G401 (cell line): ENCODE measurements around the gene ETV6. TPM values are rescaled to one million over a fixed set of nuclear protein-coding genes. Genes with fewer than 3 reads are reported as not detected.

ENCODE experiments used
- DNase-seq: peaks from one replicate; pipeline ENCODE4 v3.0.0-alpha.2; 2015; ENCODE audit warnings: low spot score
- in situ Hi-C: cut with HindIII; loops from 2 replicates; pipeline ENCODE4 v1.10.0; 2016; ENCODE audit warnings: low sequenced_read_pairs, mixed read lengths
- total RNA-seq: library from RNA; depleted of rRNA; stranded (reverse); fragments of >200 nt; shearing (Covaris generic); gene quantifications from 2 replicates; pipeline ENCODE4 v1.2.3, GENCODE V29; 2014

The ETV6 gene
- total RNA-seq, 1 experiment from 2014 or later = 1.3 TPM

GRCh38 chr12:11747969-11748368, 98.5 kb downstream of the ETV6 start:
- in situ Hi-C loops = no loop called here
- DNase-seq = no peak

DNA sequence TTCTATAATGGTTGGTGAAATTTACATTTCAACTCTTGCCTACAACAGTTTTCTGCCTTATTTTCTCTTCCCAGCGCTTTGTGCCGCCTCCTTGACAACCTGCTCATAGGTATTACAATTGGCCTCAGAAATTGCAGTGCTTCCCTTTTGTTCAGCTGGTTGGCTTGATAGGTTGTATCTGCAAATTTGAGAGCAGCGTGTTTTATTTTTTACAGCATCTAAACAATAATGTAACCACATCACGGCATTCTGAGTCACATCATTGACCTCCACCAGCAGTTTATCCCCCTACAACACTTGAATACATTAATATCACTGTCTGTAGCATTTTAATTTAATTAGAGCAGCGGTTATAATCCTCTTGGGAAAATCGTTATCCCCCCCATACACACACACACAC, 99.4 kb downstream of the ETV6 start:
- no peak for DNase-seq
- in situ Hi-C loops = no loop called here

- in situ Hi-C loops = no loop called here
- no peak for DNase-seq
Measured at GRCh38 chr12:11749943-11750690, 100.6 kb downstream of the ETV6 start.

- in situ Hi-C loops = no loop called here
- no peak for DNase-seq
Measured at GRCh38 chr12:11752403-11753149, 103.1 kb downstream of the ETV6 start.

DNA sequence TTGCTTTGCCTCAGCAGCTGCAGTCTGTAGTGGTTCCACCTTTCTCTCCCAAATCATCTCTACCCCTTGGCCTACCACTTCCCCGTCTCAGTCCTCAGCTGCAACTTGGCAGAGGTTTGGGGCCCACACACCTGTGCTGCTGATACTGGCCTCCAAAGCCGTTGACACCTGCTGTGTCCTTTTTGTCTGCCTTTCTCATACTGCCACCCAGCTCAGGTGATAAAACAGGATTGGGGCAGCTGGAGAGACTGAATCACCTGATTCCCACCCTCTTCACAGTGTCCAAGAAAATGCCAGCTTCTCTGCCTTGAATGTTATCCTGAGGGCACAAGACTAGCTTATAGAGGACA, 103.7 kb downstream of the ETV6 start:
- in situ Hi-C loops = no loop called here
- DNase-seq = no peak

DNA sequence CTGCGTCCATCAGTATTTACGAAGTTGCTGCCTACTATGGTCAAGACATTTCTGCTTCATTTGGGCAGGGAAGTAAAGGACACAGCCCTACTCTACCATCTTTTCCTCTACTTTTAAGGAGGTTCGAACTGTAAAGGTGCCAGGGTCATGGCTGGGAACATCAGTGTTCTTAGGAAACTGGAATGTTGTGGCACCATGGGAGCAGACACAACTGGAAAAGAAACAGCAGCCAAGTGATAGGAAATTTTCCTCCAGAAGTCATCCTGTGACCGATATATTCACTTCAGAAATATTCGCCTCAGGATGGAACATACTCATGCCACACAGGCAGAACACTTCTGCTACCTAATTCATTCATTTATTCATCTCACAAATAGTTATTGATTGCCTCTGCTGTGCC, 104.4 kb downstream of the ETV6 start:
- no peak for DNase-seq
- in situ Hi-C loops = no loop called here

- DNase-seq = no peak
- in situ Hi-C loops = no loop called here
Measured at GRCh38 chr12:11754256-11754655, 104.8 kb downstream of the ETV6 start.

DNA sequence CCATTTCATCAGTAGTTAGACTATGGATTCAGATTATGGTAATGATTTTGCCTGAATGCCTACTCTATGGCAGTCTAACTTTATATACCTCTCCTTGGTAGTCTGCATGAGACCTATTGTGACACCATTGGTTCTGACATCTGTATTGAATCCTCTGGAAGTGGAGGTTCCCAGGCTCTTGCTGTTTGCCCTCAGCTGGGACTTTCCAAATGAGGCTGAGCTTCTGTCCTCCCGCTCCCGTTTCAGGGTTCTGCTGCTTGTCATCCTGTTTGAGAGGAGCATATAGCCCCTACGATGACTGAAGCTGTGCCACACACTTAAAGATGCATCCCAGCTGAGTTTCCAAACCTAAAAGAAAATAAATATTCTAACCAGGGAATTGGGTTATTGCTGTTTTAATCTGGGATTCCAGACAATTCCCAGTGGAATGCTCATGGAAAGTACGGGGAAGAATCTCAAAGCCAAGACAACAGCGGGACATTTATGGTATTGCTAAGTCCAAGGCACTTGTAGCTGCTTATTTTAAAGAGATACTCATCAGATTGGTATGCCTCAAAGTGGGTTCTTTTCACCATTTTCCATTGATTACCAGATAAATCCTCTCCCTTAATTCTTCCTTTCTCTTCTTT, 105.9 kb downstream of the ETV6 start:
- in situ Hi-C loops = no loop called here
- DNase-seq = no peak

- in situ Hi-C loops = no loop called here
Measured at GRCh38 chr12:11756022-11756421, 106.5 kb downstream of the ETV6 start.

DNA sequence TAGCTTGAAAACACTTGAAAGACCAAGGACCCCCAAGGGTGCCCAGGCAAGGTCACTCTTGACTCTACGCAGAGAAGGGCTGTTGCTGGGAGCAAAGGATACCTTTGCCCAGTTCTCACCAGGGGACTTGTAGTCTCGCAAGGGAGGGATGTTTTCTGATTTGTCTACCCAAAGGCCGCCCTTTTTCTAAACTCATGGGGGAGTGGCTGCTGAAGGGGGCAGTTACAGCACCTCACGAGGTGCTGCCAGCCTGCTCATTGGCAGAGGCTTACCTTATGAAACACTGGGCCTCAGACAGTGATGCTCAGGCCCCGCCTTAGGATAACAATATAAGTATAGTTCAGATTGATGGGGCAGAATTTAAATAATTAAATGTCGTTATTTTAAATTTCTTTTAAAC, 107.0 kb downstream of the ETV6 start:
- in situ Hi-C loops = no loop called here

More at GRCh38 chr12:11756022-11756421, 106.5 kb downstream of the ETV6 start:
- no peak for DNase-seq

DNA sequence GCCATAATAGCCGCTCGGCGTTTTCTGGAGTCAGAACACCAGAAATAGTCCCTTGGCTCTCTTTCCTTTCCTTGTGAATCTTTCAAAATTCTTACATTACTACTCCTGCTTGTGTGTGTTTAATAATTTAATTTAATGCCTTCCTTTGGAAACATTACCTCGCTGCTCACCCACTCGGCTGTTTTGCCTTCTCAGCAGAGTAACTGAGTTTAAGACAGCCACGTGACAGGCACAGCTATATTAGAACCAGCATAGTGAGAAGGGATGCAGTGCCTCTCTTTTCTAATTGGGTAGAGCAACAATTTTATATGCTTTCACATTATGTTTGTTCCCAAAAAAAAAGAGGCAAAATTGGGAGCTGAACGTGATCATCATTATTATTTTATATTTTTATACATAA, 107.6 kb downstream of the ETV6 start:
- in situ Hi-C loops = no loop called here
- DNase-seq = no peak

More for the DNA sequence above, 107.0 kb downstream of the ETV6 start:
- DNase-seq = no peak

GRCh38 chr12:11757531-11757930, 108.1 kb downstream of the ETV6 start:
- in situ Hi-C loops = no loop called here
- DNase-seq = no peak

- no peak for DNase-seq
- in situ Hi-C loops = no loop called here
Measured at GRCh38 chr12:11758087-11758486, 108.6 kb downstream of the ETV6 start.

DNA sequence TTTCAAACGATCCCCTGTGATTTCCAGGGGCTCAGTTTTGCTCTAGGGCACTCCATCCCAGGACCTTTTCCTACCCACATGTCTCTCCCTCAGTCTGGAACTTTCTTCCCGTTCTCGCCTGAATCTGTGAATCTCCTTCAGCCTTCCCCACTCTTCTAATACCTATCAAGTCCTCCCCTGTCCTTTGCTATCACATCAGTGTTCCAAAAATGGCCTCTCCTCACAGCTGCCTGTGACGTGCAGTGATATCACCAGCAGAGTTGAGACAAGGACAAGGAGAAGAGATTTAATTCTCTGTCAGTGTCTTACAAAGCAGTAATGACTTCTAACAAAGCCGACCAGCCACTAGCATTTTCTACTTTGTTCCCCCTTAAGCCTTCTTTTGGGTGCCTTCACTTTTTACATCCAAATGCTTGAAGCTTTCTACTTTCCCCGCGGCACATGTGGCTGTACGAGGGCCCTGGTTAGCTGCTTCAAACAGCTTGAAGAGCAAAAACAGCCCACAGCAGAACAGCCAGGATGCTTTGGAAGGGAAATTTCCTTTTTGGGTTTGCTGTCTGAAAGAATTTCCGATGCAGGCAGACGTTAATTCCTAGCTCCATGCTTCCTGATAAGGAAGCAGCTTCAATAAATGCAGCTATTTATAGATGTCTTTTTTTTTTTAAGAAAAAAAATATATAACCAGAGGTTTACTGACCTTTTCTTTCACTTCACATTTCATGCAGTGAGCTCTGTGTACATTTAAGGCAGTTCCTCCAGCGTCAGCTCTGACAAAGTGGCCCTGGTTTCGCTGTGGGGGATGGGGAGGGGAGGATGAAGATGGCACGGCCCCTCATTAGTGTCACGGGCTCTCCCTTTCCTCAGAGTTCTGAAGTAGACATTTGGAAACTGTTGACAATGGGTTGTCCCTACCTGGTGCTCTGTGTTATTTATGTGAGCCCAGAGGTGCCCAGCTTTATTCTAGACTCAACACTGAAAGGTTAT, 109.3 kb downstream of the ETV6 start:
- in situ Hi-C loops = no loop called here
- no peak for DNase-seq

DNA sequence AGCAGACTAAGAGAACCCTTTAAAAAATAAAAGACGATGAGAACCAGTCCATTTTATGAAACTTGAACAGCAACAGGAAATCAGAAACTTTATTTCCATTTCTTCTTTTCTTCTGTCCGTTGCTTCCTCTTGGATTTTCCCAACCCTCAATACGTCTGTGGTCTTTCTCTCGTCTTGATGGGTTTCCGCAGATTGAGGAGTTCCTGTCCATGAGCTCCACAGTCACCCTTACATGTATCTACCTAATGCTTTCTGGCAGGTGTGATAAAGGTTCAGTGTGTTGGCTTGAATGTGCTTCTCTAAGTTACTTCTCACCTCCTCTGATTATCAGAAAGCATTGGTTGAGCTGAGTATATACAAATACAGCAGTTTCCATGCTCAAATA, 110.0 kb downstream of the ETV6 start:
- in situ Hi-C loops = no loop called here
- DNase-seq = no peak

DNA sequence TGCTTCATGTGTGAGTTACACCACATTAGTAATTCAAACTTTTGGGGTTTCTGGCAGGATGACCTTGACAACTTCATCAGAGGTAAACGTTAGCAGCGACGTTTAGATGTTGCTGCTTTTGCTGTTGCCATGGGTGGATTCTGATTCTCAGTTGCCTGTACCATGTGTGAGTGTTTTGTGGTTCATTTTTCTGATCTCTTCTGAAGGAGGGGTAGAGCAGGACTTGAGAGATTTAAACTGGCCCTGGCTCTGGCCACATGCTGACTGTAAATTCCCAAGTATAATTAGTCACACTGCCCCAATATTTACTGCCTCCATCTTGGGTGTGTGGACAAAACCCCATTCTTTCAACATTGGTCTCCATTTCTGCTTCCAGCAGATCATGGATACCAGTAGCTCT, 110.4 kb downstream of the ETV6 start:
- in situ Hi-C loops = no loop called here
- no peak for DNase-seq

DNA sequence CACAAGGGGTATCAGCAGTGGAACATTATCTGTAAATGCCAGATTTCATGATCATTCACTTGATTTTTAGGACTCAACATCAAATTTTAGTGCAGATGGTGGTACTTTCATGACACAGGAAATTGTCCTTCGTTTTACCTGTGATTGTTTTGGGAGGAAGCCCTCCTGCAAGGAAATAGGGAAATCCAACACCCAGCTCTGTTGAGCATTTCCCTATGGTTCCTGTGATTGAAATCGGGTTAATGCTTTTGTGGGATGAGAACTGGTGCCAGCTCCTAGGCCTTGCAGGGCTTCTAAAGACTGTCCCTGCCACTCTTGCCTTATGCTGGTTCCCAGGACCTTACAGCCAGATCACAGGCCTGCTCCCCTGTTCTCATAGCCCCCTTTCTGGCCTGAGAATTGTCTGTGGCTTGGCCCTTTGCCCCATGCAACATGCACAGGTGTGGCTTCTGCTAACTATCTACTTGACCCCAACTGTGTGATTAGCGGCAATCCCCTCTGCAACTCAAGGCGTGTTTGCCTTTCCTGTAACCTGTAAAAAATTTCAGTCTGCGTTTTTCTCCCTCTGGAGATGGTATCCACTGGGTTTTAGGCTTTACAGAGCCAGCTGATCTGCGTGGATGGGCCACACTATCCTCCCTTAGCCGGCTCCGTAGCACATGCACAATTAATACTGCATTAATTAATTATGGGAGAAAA, 112.5 kb downstream of the ETV6 start:
- in situ Hi-C loops = no loop called here
- DNase-seq = no peak

GRCh38 chr12:11762723-11763326, 113.4 kb downstream of the ETV6 start:
- DNase-seq = no peak
- in situ Hi-C loops = no loop called here
